Parathyroid adenoma (tissue), 2 donors: ENCODE results near the gene GPR89B.
"Not testable (repeated sequence)": the region's sequence is repeated elsewhere in the genome, so short reads cannot be mapped to it uniquely, and the experiment has no call there.

Experiments used
- H2AFZ ChIP-seq: fragments of 300-600 bp; sonication (generic); one replicate; pipeline ENCODE4 v1.7.0; 2017; ENCODE audit warnings: antibody characterized with exemption, mild to moderate bottlenecking
- H3K27ac ChIP-seq: fragments of 300-600 bp; sonication (generic); one replicate; pipeline ENCODE4 v1.7.0; 2017
- H3K27me3 ChIP-seq: fragments of 300-600 bp; sonication (generic); one replicate; pipeline ENCODE4 v1.7.0; 2017; ENCODE audit warnings: low read length; ENCODE audit not compliant: control insufficient read depth, insufficient read depth
- H3K36me3 ChIP-seq: fragments of 300-600 bp; sonication (generic); one replicate; pipeline ENCODE4 v1.7.0; 2017; ENCODE audit warnings: low read length; ENCODE audit not compliant: control insufficient read depth, insufficient read depth
- H3K4me1 ChIP-seq: fragments of 300-600 bp; sonication (generic); one replicate; pipeline ENCODE4 v1.7.0; 2017; ENCODE audit warnings: control low read depth
- H3K4me2 ChIP-seq: fragments of 300-600 bp; sonication (generic); one replicate; pipeline ENCODE4 v1.7.0; 2017; ENCODE audit warnings: low read length
- H3K4me3 ChIP-seq: fragments of 300-600 bp; sonication (generic); one replicate; pipeline ENCODE4 v1.7.0; 2017; ENCODE audit warnings: low read depth, low read length
- H3K79me2 ChIP-seq: fragments of 300-600 bp; sonication (generic); one replicate; pipeline ENCODE4 v1.7.0; 2017; ENCODE audit warnings: control low read depth
- H3K9ac ChIP-seq: fragments of 300-600 bp; sonication (generic); one replicate; pipeline ENCODE4 v1.7.0; 2017; ENCODE audit warnings: mild to moderate bottlenecking
- H3K9me3 ChIP-seq: fragments of 300-600 bp; sonication (generic); one replicate; pipeline ENCODE4 v1.7.0; 2017; ENCODE audit warnings: low read length; ENCODE audit not compliant: control insufficient read depth
- donor health status: primary hyperparathyroidism.

GPR89B gene

DNA sequence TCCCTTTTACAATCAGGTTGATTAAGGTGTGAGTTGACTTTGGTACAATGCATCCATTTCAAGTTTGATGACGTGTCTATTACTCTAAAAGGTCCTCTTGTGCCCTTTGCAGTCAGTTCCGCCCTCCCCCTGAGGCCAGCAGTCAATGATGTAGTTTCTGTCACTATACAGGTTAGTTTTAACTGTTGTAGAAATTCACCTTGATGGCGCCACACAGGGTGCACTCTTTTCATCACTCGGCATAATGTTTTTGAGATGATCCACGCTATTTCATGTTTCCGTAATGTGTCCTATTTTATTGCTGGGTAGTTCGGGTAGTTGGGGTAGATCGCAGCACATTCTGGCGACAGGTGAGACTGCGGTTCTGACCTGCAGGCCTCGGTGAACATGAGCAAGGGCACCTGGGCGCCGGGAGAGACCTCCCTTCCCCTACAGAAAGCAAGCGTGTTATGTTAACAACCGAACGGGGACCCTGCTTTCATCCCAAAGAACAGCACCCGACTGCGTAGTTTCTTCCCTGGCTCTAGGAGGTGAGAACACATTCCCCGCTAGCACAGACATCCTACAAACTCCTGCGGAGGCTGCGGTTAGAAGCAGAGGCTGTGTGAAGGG is 109.7 kb downstream of the GPR89B start:
- not testable (repeated sequence) for H3K27ac ChIP-seq, H3K27me3 ChIP-seq

DNA sequence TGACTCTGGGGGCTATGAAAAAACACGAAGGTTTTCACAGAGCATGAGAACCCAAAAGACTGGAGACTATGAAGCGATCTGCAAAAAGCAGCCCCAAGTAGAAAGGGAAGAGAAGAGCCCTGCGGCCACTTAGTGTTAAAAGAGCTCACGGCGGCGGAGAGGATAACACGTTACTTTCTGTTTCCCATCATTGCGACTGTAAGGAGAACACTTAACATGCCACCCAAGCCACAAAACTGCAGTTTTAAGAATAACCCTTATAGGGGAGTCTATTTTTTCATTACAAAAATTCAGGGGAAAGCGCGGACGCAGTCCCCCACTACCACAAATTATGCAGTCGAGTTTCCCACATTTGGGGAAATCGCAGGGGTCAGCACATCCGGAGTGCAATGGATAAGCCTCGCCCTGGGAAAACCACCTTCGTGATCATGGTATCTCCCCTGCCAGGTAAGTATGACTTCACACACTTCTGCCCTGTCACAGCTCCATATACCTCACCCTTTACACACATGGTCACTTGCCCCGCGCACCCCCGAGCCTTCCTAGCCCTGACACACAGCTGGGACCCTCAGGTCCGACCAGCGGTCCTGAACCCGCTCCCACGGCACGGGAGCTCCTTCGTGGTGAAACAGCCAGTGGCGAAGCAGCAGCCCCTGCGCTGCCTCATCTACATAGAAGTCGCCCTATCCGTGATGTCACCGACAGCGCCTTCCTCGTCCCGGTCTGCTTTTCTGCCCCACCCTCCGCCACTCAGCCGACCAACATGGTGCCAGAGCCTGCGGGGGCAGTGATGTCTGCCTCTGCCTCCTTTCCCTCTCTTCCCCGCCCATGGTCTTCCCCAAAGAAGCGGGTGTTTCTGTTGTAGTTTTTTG is 110.5 kb downstream of the GPR89B start:
- not testable (repeated sequence) for H3K9ac ChIP-seq, H3K27ac ChIP-seq, H3K27me3 ChIP-seq, H3K9me3 ChIP-seq, H3K4me1 ChIP-seq, H3K36me3 ChIP-seq, H3K79me2 ChIP-seq
- H3K4me3 ChIP-seq: peak overlapping the region; percentile 61
- H2AFZ ChIP-seq: peak overlapping the region; percentile 50
- peak overlapping the region; percentile 79 for H3K4me2 ChIP-seq

More for the DNA sequence above, 109.7 kb downstream of the GPR89B start:
- not testable (repeated sequence) for H3K9ac ChIP-seq, H3K9me3 ChIP-seq, H3K4me1 ChIP-seq, H3K79me2 ChIP-seq, H3K36me3 ChIP-seq
- peak overlapping the region; percentile 61 for H3K4me3 ChIP-seq
- H3K4me2 ChIP-seq: peak overlapping the region; percentile 79
- peak overlapping the region; percentile 50 for H2AFZ ChIP-seq
